Lung (tissue), 12 donors: Measurements from ENCODE around the gene TRIM44. TPM values are rescaled to one million over a fixed set of nuclear protein-coding genes. Genes with fewer than 3 reads are reported as not detected.

Experiments used
- ATAC-seq: fragments of 200-7000 bp; cut with Tn5 transposase; one replicate; pipeline ENCODE4 v1.9.1; 2020; ENCODE audit warnings: moderate number of reproducible peaks; ENCODE audit not compliant: insufficient read depth, low FRiP score
- DNase-seq, 3 donors: peaks; one replicate each; pipeline ENCODE4 v3.0.0-alpha.2; 2013 to 2017
- H3K27ac ChIP-seq, 2 donors: one replicate each; pipeline ENCODE4 v1.5.1; 2013; ENCODE audit warnings: mild to moderate bottlenecking in 2 of 2, moderate library complexity in 2 of 2, control low read depth in 1 of 2, inconsistent platforms in 1 of 2, low read depth in 1 of 2, low read length in 1 of 2
- H3K27me3 ChIP-seq, 3 donors: one replicate each; pipeline ENCODE4 v1.5.1; 2013; ENCODE audit warnings: low read length in 2 of 3; ENCODE audit not compliant: control insufficient read depth in 3 of 3, insufficient read depth in 3 of 3
- H3K36me3 ChIP-seq, 4 donors: one replicate each; pipeline ENCODE4 v1.5.1; 2013; ENCODE audit warnings: low read length in 4 of 4, mild to moderate bottlenecking in 1 of 4, moderate library complexity in 1 of 4; ENCODE audit not compliant: control insufficient read depth in 4 of 4, insufficient read depth in 4 of 4
- H3K4me1 ChIP-seq, 5 donors: one replicate each; pipeline ENCODE4 v1.5.1; 2013; ENCODE audit warnings: low read length in 5 of 5, mild to moderate bottlenecking in 2 of 5, moderate library complexity in 1 of 5; ENCODE audit not compliant: control insufficient read depth in 5 of 5, insufficient read depth in 5 of 5
- H3K4me3 ChIP-seq: one replicate; pipeline ENCODE4 v1.5.1; 2013; ENCODE audit warnings: mild to moderate bottlenecking, control low read depth, moderate library complexity
- H3K9ac ChIP-seq, 2 donors: one replicate each; pipeline ENCODE4 v1.5.1; 2013; ENCODE audit warnings: low read length in 2 of 2, control low read depth in 1 of 2; ENCODE audit not compliant: insufficient read depth in 1 of 2
- H3K9me3 ChIP-seq, 4 donors: one replicate each; pipeline ENCODE4 v1.5.1; 2013; ENCODE audit warnings: low read length in 3 of 4, mild to moderate bottlenecking in 1 of 4, moderate library complexity in 1 of 4; ENCODE audit not compliant: control insufficient read depth in 4 of 4, insufficient read depth in 3 of 4
- WGBS, 2 donors: extraction: QIAGEN DNeasy Blood & Tissue Kit; methylation state at CpG; one replicate each; pipeline ENCODE4 v1.1.7; 2013; 5-methylcytosine and 5-hydroxymethylcytosine counted together
- polyA plus RNA-seq, 2 donors: library from polyadenylated mRNA; stranded (reverse); fragments of 200-250 nt; gene quantifications; one replicate each; pipeline ENCODE4 v1.2.1, GENCODE V29; 2013
- total RNA-seq, 2 donors: library from RNA; depleted of rRNA in 1 of 2; stranded (reverse); fragments of >200 nt in 1 of 2; gene quantifications; one replicate each; pipeline ENCODE4 v1.2.1, GENCODE V29; 2014 to 2021
- TF ChIP-seq, protein P1 (sequence below): IDR thresholded peaks from 2 replicates; pipeline ENCODE4 v1.5.1; 2012; ENCODE audit warnings: mild to moderate bottlenecking; ENCODE audit errors: control extremely low read depth, extremely low read depth
- donor health status: control.
- donor health status: control.
- donor health status: Bipolar disorder and iron deficiency.
- donor health status: healthy.
- donor health status: DM: yes; HTN: yes; CAD: no.

The TRIM44 gene
- total and polyA plus RNA-seq, 4 donors: 9.1 to 62.2 (median 22.7) TPM

GRCh38 chr11:35783809-35784208 lies 121.2 kb downstream of the TRIM44 start:
- WGBS, 2 donors: 90 to 91% methylated on average over 3 of the region's 3 CpGs
- TF ChIP-seq, protein P1, sequence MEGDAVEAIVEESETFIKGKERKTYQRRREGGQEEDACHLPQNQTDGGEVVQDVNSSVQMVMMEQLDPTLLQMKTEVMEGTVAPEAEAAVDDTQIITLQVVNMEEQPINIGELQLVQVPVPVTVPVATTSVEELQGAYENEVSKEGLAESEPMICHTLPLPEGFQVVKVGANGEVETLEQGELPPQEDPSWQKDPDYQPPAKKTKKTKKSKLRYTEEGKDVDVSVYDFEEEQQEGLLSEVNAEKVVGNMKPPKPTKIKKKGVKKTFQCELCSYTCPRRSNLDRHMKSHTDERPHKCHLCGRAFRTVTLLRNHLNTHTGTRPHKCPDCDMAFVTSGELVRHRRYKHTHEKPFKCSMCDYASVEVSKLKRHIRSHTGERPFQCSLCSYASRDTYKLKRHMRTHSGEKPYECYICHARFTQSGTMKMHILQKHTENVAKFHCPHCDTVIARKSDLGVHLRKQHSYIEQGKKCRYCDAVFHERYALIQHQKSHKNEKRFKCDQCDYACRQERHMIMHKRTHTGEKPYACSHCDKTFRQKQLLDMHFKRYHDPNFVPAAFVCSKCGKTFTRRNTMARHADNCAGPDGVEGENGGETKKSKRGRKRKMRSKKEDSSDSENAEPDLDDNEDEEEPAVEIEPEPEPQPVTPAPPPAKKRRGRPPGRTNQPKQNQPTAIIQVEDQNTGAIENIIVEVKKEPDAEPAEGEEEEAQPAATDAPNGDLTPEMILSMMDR: no peak
- Histone ChIP-seq H3K27ac (no peak overlapping the region), H3K27me3 (no peaks in the 10 kb centered on the region), H3K4me3 (no peak overlapping the region), H3K9ac (no peak overlapping the region), H3K4me1 (peaks cover 0 to 29% (median 10%) of the 10 kb centered on the region in 5 donors), H3K36me3 (no peaks in the 10 kb centered on the region), H3K9me3 (no peaks in the 10 kb centered on the region)
- DNase-seq: no peak
- no peak for ATAC-seq

DNA sequence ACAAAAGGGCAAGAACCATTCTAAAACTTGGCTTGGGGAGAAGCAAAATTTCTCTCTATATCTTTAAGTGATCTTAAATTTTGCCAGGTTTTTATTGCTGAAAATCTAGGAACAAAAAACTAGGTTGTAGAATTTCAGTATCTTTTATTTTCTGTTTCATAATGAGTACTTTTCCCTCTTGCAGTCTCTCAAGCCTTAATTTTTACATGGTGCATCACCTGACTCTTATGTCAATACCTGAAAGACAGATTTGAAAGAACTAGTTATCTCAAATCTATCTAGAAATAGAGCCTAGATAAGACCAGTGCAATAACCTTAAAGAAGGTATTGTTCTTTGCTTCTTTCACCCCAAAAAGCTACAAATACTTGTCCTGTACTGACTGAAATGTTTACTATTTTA lies 122.1 kb downstream of the TRIM44 start:
- Histone ChIP-seq H3K4me1 (peaks cover 0 to 29% (median 10%) of the 10 kb centered on the region in 5 donors), H3K9ac (no peak overlapping the region), H3K27ac (no peak overlapping the region), H3K4me3 (no peak overlapping the region), H3K27me3 (no peaks in the 10 kb centered on the region), H3K36me3 (no peaks in the 10 kb centered on the region), H3K9me3 (no peaks in the 10 kb centered on the region)
- no peak for ATAC-seq
- TF ChIP-seq, protein P1: no peak
- no peak for DNase-seq

- no peak overlapping the region for H3K4me3 ChIP-seq
- no peaks in the 10 kb centered on the region for H3K27me3 ChIP-seq
- no peak for DNase-seq
- TF ChIP-seq, protein P1: no peak
- H3K36me3 ChIP-seq: no peaks in the 10 kb centered on the region
- whole genome bisulfite sequencing, 2 donors: 70 to 76% methylated on average over 4 of the region's 4 CpGs
- no peaks in the 10 kb centered on the region for H3K9me3 ChIP-seq
- H3K4me1 ChIP-seq: peaks cover 0 to 29% (median 12%) of the 10 kb centered on the region in 5 donors
- no peak overlapping the region for H3K9ac ChIP-seq
- no peak overlapping the region for H3K27ac ChIP-seq
- ATAC-seq: no peak
Observed at GRCh38 chr11:35785287-35786167, 123.0 kb downstream of the TRIM44 start.
